ENCODE measurements around the gene RAP1GAP.
A peak's percentile ranks its signal among the peaks of the same experiment; 100 is the strongest.

The RAP1GAP gene

DNA sequence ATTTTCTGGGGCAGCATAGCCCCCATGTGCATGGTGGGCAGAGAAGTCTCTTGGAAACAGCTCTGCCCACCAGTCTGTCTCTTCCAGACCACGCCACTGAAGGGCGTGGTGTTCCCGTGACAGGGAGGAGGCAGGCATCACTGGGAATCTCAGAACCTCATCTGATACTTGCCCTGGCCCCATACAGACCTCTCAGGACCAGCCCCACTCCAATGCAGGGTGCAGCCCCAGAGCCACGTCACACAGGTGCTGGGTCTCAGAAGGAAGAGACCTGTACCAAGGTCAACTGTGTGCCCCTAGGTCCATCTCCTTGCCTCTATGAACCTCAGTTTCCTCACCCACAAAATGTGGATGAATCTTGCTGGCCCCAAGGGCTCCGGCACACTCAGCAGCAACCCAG lies 7.3 kb downstream of the RAP1GAP start:
- no peak for DNase-seq

- DNase-seq, result no peak
Measured at GRCh38 chr1:21659924-21660326, 9.2 kb downstream of the RAP1GAP start.

- DNase-seq, result peak; percentile 44
Measured at GRCh38 chr1:21659099-21659923, 9.8 kb downstream of the RAP1GAP start.

GRCh38 chr1:21657456-21658190 lies 11.5 kb downstream of the RAP1GAP start:
- no peak for DNase-seq

DNA sequence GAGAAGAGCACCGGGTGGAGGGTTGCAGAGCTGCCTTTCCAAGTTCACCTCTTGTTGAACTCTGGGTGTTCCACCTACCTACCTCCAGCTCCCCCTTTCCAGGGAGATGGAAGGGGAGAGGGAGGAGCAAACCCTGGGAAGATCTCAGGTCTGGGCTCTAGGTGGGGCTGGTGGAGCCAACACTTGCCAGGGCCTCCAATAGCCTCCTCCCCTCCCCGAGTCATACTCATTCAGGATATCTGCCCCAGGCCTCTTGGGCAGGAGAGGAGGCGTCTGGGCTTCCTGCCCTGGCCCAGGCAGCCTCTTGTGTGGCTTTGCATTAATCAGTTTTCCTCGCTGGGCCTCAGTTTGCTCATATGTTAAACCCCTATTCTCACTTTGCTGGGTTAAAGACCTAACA lies 13.4 kb downstream of the RAP1GAP start:
- DNase-seq, result no peak

DNA sequence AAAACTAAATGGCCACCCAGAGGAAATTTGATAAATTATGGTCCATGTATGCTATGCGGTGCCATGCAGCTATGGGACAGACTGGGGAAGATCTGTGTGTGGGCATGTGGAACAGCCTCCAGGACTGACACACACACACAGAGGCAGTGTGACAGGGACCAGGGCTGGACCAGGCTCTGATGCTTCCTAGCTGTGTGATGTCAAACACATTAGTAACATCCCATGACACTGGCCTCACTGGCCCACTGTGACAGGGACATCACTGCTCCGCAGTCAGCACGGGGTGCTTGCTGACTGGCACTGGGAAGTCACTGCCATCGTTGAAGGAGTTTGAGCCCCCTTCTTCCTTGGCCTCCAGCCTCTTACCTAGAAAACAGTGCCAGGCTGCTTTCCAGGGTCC lies 13.9 kb downstream of the RAP1GAP start:
- no peak for DNase-seq

GRCh38 chr1:21654209-21654608 lies 14.9 kb downstream of the RAP1GAP start:
- no peak for DNase-seq

- DNase-seq, result no peak
Measured at GRCh38 chr1:21653744-21654100, 15.4 kb downstream of the RAP1GAP start.

DNA sequence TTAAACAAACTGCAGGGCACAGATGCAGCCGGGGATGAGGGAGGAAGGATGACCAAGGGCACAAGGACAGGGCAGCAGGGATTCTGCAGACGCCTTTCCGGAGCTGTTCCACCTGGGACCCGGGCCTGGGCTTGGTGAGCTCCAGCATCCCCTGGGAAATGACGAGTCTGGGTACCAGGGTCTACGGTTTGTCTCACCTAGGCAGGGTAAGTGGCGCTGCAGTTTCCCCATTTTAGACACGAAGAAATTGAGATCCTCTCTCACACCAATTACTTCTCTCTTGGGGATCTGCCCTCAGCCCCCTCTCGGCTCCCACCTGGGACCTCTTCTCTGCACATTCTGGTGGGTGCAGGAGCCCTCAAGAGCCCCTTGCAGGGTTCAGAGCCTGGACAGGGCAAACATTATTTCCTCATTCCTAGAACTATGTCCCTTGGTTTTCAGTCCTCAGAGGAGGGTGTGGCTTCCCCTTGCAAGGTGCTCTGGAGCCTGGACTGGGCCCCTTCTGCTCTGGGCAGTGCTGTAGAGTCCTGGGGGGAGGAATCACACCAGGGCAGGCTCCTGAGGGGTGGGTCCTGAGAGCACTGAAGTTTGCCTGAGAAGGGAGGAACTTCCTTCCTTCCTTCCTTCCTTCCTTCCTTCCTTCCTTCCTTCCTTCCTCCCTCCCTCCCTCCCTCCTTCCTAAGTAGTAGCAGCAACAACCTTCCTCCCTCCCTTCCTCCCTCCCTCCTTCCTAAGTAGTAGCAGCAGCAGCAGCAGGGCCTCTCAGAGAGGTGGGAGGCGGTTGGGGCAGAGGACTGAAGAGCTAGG lies 16.0 kb downstream of the RAP1GAP start:
- no peak for DNase-seq

GRCh38 chr1:21652101-21652936 lies 16.8 kb downstream of the RAP1GAP start:
- DNase-seq, result no peak

GRCh38 chr1:21651214-21652042 lies 17.7 kb downstream of the RAP1GAP start:
- no peak for DNase-seq

DNA sequence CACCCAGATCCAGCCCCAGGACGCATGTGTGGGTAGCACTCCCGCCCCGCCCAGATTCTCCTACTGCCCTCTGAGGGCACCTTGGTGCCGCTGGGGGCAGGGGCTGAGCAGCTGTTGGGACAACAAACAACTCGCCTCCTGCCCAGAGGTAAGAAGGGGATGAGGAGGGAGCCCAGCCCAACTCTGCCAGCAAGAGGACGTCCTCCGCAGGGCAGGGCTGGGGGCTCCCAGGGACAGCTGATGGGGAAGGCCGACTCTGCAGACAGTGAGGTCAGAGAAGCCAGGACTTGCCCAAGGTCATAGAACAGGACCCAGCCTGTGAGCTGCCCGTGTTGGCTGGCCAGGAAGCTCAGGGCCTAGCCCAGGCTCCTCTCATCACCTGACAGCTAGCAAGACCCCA lies 18.8 kb downstream of the RAP1GAP start:
- no peak for DNase-seq

- no peak for DNase-seq
Measured at GRCh38 chr1:21649315-21649714, 19.8 kb downstream of the RAP1GAP start.

- DNase-seq, result no peak
Measured at GRCh38 chr1:21648791-21649190, 20.4 kb downstream of the RAP1GAP start.

DNA sequence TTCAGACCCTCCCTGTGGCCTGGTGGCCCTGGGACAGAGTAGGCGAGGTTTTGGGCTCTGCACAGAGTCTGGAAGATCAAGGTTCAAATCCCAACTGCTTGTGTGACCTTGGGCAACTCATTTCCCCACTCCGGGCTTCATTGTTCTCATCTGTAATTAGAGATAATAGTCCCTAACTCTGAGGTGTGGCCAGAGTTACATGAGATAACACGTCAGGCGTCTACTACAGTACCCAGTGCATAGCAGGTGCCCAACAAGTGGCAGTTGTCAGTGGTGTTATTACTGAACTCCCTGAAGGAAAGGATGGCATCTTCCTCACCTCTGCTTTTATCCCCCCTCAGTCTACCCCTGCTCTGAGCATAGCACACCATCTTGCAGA lies 20.8 kb downstream of the RAP1GAP start:
- DNase-seq, result no peak

- no peak for DNase-seq
Measured at GRCh38 chr1:21647431-21648351, 21.5 kb downstream of the RAP1GAP start.

- DNase-seq, result no peak
Measured at GRCh38 chr1:21645550-21645949, 23.6 kb downstream of the RAP1GAP start.

GRCh38 chr1:21644906-21645305 lies 24.3 kb downstream of the RAP1GAP start:
- no peak for DNase-seq

DNA sequence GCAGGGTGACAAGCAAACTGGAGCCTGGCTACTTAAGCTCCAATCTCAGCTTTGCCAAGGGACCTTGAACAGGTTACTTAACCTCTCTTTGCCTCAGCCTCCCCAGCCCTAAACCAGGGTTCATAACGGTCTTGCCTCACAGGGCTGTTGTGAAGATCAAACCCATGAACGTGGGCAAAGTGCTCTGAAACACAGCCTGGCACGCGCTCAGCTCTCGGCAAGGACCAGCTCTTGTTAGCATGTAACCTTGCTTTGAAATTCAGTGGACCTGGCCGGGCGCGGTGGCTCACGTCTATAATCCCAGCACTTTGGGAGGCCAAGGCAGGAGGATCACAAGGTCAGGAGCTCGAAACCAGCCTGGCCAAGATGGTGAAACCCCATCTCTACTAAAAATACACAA lies 24.8 kb downstream of the RAP1GAP start:
- no peak for DNase-seq

- DNase-seq, result no peak
Measured at GRCh38 chr1:21643624-21644023, 25.5 kb downstream of the RAP1GAP start.
